NCI-H510A (cell line): ENCODE data around the gene DNAH6.
A peak's percentile ranks its signal among the peaks of the same experiment; 100 is the strongest.

Experiments used
- DNase-seq: peaks from one replicate; lab custom pipeline; 2025; lab: John Stamatoyannopoulos, UW

DNAH6 gene

GRCh38 chr2:84697895-84698294 is 181.6 kb downstream of the DNAH6 start:
- no peak for DNase-seq

- DNase-seq = no peak
Measured at GRCh38 chr2:84700006-84700405, 183.7 kb downstream of the DNAH6 start.

- no peak for DNase-seq
Measured at GRCh38 chr2:84701880-84702279, 185.6 kb downstream of the DNAH6 start.

- DNase-seq = no peak
Measured at GRCh38 chr2:84702941-84703340, 186.6 kb downstream of the DNAH6 start.

- no peak for DNase-seq
Measured at GRCh38 chr2:84703831-84704230, 187.5 kb downstream of the DNAH6 start.

GRCh38 chr2:84704505-84705244 is 188.4 kb downstream of the DNAH6 start:
- DNase-seq = no peak

- DNase-seq = no peak
Measured at GRCh38 chr2:84705858-84706257, 189.6 kb downstream of the DNAH6 start.

GRCh38 chr2:84708442-84708841 is 192.1 kb downstream of the DNAH6 start:
- DNase-seq = no peak

GRCh38 chr2:84711651-84712050 is 195.4 kb downstream of the DNAH6 start:
- no peak for DNase-seq

- no peak for DNase-seq
Measured at GRCh38 chr2:84713441-84713840, 197.1 kb downstream of the DNAH6 start.

- DNase-seq = no peak
Measured at GRCh38 chr2:84716564-84716963, 200.3 kb downstream of the DNAH6 start.

GRCh38 chr2:84717302-84717701 is 201.0 kb downstream of the DNAH6 start:
- DNase-seq = peak; percentile 3

GRCh38 chr2:84719434-84719833 is 203.1 kb downstream of the DNAH6 start:
- no peak for DNase-seq

- DNase-seq = no peak
Measured at GRCh38 chr2:84723831-84724230, 207.5 kb downstream of the DNAH6 start.

GRCh38 chr2:84725717-84726116 is 209.4 kb downstream of the DNAH6 start:
- DNase-seq = no peak

- DNase-seq = no peak
Measured at GRCh38 chr2:84727315-84727714, 211.0 kb downstream of the DNAH6 start.

- DNase-seq = no peak
Measured at GRCh38 chr2:84729224-84729623, 212.9 kb downstream of the DNAH6 start.

GRCh38 chr2:84731185-84731584 is 214.9 kb downstream of the DNAH6 start:
- DNase-seq = no peak

- DNase-seq = no peak
Measured at GRCh38 chr2:84732897-84733778, 216.8 kb downstream of the DNAH6 start.

- no peak for DNase-seq
Measured at GRCh38 chr2:84735389-84735788, 219.1 kb downstream of the DNAH6 start.

GRCh38 chr2:84741182-84741822 is 225.0 kb downstream of the DNAH6 start:
- no peak for DNase-seq

GRCh38 chr2:84748341-84748740 is 232.0 kb downstream of the DNAH6 start:
- no peak for DNase-seq

GRCh38 chr2:84749442-84749841 is 233.1 kb downstream of the DNAH6 start:
- no peak for DNase-seq
